Osteoblast (primary cell): Measurements from ENCODE around the gene COL23A1. TPM values are rescaled to one million over a fixed set of nuclear protein-coding genes. Genes with fewer than 3 reads are reported as not detected.
A peak's percentile ranks its signal among the peaks of the same experiment; 100 is the strongest.

Source experiments
- DNase-seq: peaks from one replicate; pipeline ENCODE4 v3.0.0; 2011; ENCODE audit warnings: low spot score, mixed read lengths; ENCODE audit not compliant: insufficient read length; ENCODE audit errors: missing footprints
- H2AFZ ChIP-seq: 2 replicates; pipeline ENCODE4 v1.6.0; 2011; ENCODE audit warnings: mild to moderate bottlenecking, low read length
- H3K27ac ChIP-seq: 2 replicates; pipeline ENCODE4 v1.5.1; 2011; ENCODE audit warnings: mild to moderate bottlenecking, low read depth, low read length, moderate library complexity
- H3K27me3 ChIP-seq: 2 replicates; pipeline ENCODE4 v1.6.0; 2012; ENCODE audit warnings: mild to moderate bottlenecking, control low read depth, inconsistent platforms, low read length, moderate library complexity; ENCODE audit not compliant: insufficient read depth
- H3K36me3 ChIP-seq: 2 replicates; pipeline ENCODE4 v1.5.1; 2011; ENCODE audit warnings: mild to moderate bottlenecking, low read length, control low read depth, moderate library complexity; ENCODE audit not compliant: insufficient read depth
- H3K4me1 ChIP-seq: 2 replicates; pipeline ENCODE4 v1.5.1; 2011; ENCODE audit warnings: mild to moderate bottlenecking, low read length, control low read depth, moderate library complexity; ENCODE audit not compliant: insufficient read depth
- H3K4me2 ChIP-seq: 2 replicates; pipeline ENCODE4 v1.6.0; 2011; ENCODE audit warnings: mild to moderate bottlenecking, low read length; ENCODE audit not compliant: insufficient read depth
- H3K4me3 ChIP-seq: fragments of 200-600 bp; sonication (generic); 3 replicates; pipeline ENCODE4 v1.5.1; 2012; ENCODE audit warnings: mild to moderate bottlenecking, low read length, inconsistent platforms; ENCODE audit not compliant: insufficient read depth
- H3K79me2 ChIP-seq: 2 replicates; pipeline ENCODE4 v1.6.0; 2012; ENCODE audit warnings: mild to moderate bottlenecking, low read length, control low read depth, inconsistent platforms; ENCODE audit not compliant: insufficient read depth
- H3K9me3 ChIP-seq: 2 replicates; pipeline ENCODE4 v1.5.1; 2011; ENCODE audit warnings: low read depth, low read length, control low read depth
- H4K20me1 ChIP-seq: 2 replicates; pipeline ENCODE4 v1.6.0; 2012; ENCODE audit warnings: mild to moderate bottlenecking, low read length, control low read depth; ENCODE audit not compliant: insufficient read depth
- CTCF ChIP-seq: IDR thresholded peaks from 2 replicates; pipeline ENCODE4 v1.5.1; 2011; ENCODE audit warnings: mild to moderate bottlenecking, low read depth, low read length, moderate library complexity; ENCODE audit errors: extremely low read depth
- total RNA-seq: library from RNA; depleted of rRNA; stranded (reverse); fragments of >200 nt; gene quantifications from 2 replicates; pipeline ENCODE4 v1.2.3, GENCODE V29; 2012

The COL23A1 gene
- total RNA-seq, 1 donor: under 0.01 TPM

GRCh38 chr5:178204182-178204934 is 385.8 kb downstream of the COL23A1 start, which contains the start of gene HNRNPAB:
Gene HNRNPAB, plus strand, starts transcription at chr5:178204533. Its CDS starts 305 bp downstream, at chr5:178204838.
- Histone ChIP-seq H3K79me2 (peaks cover 53% of the 10 kb centered on the region), H3K9me3 (no peaks in the 10 kb centered on the region), H3K4me2 (peak within 1 kb of the TSS; percentile 88), H3K27ac (peak within 1 kb of the TSS; percentile 40), H3K27me3 (no peaks in the 10 kb centered on the region), H3K36me3 (peaks cover 37% of the 10 kb centered on the region), H3K4me3 (peak within 1 kb of the TSS; percentile 81), H4K20me1 (peaks cover 41% of the 10 kb centered on the region), H3K4me1 (peaks cover 32% of the 10 kb centered on the region), H2AFZ (peak within 1 kb of the TSS; percentile 96)
- DNase-seq: peak; percentile 100
- TF ChIP-seq CTCF: no peak

- no peaks in the 10 kb centered on the region for H3K27me3 ChIP-seq
- H3K4me2 ChIP-seq: peak overlapping the region; percentile 88
- H3K27ac ChIP-seq: peak overlapping the region; percentile 40
- H3K79me2 ChIP-seq: peaks cover 47% of the 10 kb centered on the region
- H3K4me1 ChIP-seq: peaks cover 32% of the 10 kb centered on the region
- H3K9me3 ChIP-seq: no peaks in the 10 kb centered on the region
- H4K20me1 ChIP-seq: peaks cover 34% of the 10 kb centered on the region
- H3K36me3 ChIP-seq: peaks cover 31% of the 10 kb centered on the region
- peak overlapping the region; percentile 96 for H2AFZ ChIP-seq
- no peak for TF ChIP-seq CTCF
- peak; percentile 88 for DNase-seq
- peak overlapping the region; percentile 81 for H3K4me3 ChIP-seq
These were observed 386.5 kb downstream of the COL23A1 start for GRCh38 chr5:178203670-178204181.

DNA sequence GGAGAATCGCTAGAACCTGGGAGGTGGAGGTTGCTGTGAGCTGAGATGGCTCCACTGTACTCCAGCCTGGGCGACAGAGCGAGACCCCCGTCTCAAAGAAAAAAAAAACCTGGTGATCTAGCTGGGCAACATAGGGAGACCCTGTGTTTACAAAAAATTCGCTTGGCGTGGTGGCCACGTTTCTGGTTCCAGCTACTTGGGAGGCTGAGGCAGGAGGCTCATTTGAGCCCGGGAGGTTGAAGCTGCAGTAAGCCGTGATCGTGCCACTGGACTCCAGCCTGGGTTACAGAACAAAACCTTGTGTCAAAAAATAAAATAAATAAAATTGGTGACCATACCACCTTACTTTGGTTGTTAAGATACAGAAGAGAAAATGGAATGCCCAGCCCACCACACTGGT is 387.7 kb downstream of the COL23A1 start:
- H3K4me1 ChIP-seq: peaks cover 26% of the 10 kb centered on the region
- no peaks in the 10 kb centered on the region for H3K9me3 ChIP-seq
- peaks cover 23% of the 10 kb centered on the region for H4K20me1 ChIP-seq
- H3K27me3 ChIP-seq: no peaks in the 10 kb centered on the region
- peaks cover 19% of the 10 kb centered on the region for H3K36me3 ChIP-seq
- no peak overlapping the region for H3K4me3 ChIP-seq
- peaks cover 35% of the 10 kb centered on the region for H3K79me2 ChIP-seq
- H2AFZ ChIP-seq: no peak overlapping the region
- TF ChIP-seq CTCF: no peak
- H3K27ac ChIP-seq: no peak overlapping the region
- no peak for DNase-seq
- no peak overlapping the region for H3K4me2 ChIP-seq

DNA sequence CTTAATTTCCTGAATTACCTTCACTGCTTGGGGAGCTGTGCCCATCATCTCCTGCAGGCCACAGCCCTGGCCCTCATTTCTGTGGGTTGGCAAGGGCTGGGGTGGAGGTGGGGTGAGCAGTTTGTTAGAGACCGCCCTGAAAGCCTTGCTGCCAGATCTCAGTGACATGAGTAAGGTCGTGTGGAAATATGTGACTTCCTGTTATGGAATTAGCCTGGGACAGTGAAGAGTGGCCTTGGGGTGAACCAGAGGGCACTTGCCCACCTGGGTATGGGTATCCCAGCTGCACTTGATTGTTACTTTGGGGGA is 388.3 kb downstream of the COL23A1 start:
- H3K79me2 ChIP-seq: peaks cover 29% of the 10 kb centered on the region
- H3K4me1 ChIP-seq: peaks cover 20% of the 10 kb centered on the region
- no peak overlapping the region for H3K27ac ChIP-seq
- no peak for TF ChIP-seq CTCF
- H4K20me1 ChIP-seq: peaks cover 16% of the 10 kb centered on the region
- peaks cover 12% of the 10 kb centered on the region for H3K36me3 ChIP-seq
- no peak overlapping the region for H2AFZ ChIP-seq
- H3K27me3 ChIP-seq: no peaks in the 10 kb centered on the region
- DNase-seq: no peak
- H3K9me3 ChIP-seq: no peaks in the 10 kb centered on the region
- H3K4me2 ChIP-seq: no peak overlapping the region
- no peak overlapping the region for H3K4me3 ChIP-seq
